OCI-LY7 (cell line): ENCODE measurements around the gene TPM2.

ENCODE experiments used
- EZH2phosphoT487 ChIP-seq: fragments of 200-600 bp; sonication (generic); IDR thresholded peaks from 2 replicates; pipeline ENCODE4 v1.6.1; 2018; ENCODE audit warnings: low read depth, borderline replicate concordance, mild to moderate bottlenecking, mixed run types, antibody characterized with exemption, low read length, moderate library complexity, mixed read lengths
- TF ChIP-seq, protein P1 (sequence below): fragments of 200-600 bp; sonication (generic); conservative IDR thresholded peaks from 2 replicates; pipeline ENCODE4 v1.5.1; 2014; ENCODE audit warnings: mild to moderate bottlenecking, antibody characterized with exemption, low read length, moderate library complexity, mixed read lengths

DNA sequence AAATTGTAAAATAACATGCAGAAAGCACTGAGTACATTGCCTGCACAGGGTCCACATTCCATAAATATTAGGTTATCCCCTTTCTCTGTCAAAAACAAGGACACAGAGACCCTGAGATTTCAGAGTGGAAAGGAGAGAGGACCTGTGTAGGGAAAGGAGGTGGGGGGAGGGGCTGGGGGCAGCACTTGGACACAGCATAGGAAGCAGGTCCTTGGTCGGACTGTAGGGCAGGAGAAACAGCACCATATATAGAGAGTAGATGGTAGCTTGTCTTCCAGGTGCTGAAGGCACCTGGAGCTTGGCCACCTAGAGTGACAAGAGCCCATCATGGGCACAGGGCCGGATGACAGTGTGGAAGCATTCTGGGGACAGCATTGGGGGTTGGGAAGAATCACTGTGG, 2.4 kb downstream of the TPM2 start:
- no peak for TF ChIP-seq EZH2phosphoT487
- TF ChIP-seq, protein P1, sequence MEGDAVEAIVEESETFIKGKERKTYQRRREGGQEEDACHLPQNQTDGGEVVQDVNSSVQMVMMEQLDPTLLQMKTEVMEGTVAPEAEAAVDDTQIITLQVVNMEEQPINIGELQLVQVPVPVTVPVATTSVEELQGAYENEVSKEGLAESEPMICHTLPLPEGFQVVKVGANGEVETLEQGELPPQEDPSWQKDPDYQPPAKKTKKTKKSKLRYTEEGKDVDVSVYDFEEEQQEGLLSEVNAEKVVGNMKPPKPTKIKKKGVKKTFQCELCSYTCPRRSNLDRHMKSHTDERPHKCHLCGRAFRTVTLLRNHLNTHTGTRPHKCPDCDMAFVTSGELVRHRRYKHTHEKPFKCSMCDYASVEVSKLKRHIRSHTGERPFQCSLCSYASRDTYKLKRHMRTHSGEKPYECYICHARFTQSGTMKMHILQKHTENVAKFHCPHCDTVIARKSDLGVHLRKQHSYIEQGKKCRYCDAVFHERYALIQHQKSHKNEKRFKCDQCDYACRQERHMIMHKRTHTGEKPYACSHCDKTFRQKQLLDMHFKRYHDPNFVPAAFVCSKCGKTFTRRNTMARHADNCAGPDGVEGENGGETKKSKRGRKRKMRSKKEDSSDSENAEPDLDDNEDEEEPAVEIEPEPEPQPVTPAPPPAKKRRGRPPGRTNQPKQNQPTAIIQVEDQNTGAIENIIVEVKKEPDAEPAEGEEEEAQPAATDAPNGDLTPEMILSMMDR = no peak
